Measurements from ENCODE around the gene SMIM30. TPM values are rescaled to one million over a fixed set of nuclear protein-coding genes. Genes with fewer than 3 reads are reported as not detected.

The SMIM30 gene
- total RNA-seq, 1 donor from 2014 or later, result 52.9 TPM

DNA sequence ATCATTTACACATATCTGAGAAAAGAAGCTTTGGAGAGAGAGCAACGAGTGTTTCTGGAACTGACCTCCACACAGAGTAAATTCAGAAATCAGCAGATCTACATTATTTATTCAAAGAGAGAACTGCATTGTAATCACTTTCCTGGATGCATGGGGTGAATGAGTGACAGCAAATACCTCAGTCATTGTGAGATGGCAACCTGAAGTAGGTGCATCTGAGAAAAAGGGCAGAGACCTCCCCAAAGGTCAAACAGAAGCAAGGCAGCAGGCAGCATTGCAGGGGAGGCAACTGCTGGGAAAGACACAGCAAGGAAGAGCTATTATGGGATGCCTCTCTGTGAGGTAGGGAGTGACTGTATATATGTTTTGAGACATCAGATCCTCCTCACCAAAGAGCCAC lies 26.5 kb upstream of the SMIM30 start:
- Histone ChIP-seq H3K79me2 (ENCODE audit: insufficient read depth, low read length) (no peaks in the 10 kb centered on the region), H3K4me2 (ENCODE audit: low read length) (no peak overlapping the region), H3K36me3 (ENCODE audit: insufficient read depth, low read length) (no peaks in the 10 kb centered on the region), H3K27ac (ENCODE audit: low read depth, low read length) (no peak overlapping the region), H2AFZ (ENCODE audit: low read depth, low read length) (no peak overlapping the region), H3K4me3 (ENCODE audit: insufficient read depth, low read depth, low read length) (no peak overlapping the region), H3K9ac (ENCODE audit: low read length) (no peak overlapping the region), H3K9me3 (ENCODE audit: insufficient read depth, low read depth, low read length) (no peaks in the 10 kb centered on the region), H3K27me3 (ENCODE audit: insufficient read depth, low read length) (peaks cover 2% of the 10 kb centered on the region), H3K4me1 (ENCODE audit: insufficient read depth, low read length) (no peaks in the 10 kb centered on the region), H4K20me1 (ENCODE audit: insufficient read depth, low read length) (no peaks in the 10 kb centered on the region)
- Mint-ChIP-seq H3K9me3 (ENCODE audit: unreplicated experiment) (no peaks in the 10 kb centered on the region), H3K4me3 (ENCODE audit: unreplicated experiment) (no peak overlapping the region), H3K4me1 (ENCODE audit: low read depth, unreplicated experiment) (peaks cover under 1% of the 10 kb centered on the region), H3K27me3 (ENCODE audit: low read depth, unreplicated experiment) (no peaks in the 10 kb centered on the region), H3K27ac (ENCODE audit: unreplicated experiment) (no peak overlapping the region), H3K36me3 (ENCODE audit: low read depth, unreplicated experiment) (no peaks in the 10 kb centered on the region)
- DNase-seq (ENCODE audit: low read depth), result no peak
- no peak for FAIRE-seq
- TF ChIP-seq EZH2 (IDR thresholded peaks at IDR 0.05; ENCODE audit: insufficient read depth, low read length), result no peak
- TF ChIP-seq, protein P1, sequence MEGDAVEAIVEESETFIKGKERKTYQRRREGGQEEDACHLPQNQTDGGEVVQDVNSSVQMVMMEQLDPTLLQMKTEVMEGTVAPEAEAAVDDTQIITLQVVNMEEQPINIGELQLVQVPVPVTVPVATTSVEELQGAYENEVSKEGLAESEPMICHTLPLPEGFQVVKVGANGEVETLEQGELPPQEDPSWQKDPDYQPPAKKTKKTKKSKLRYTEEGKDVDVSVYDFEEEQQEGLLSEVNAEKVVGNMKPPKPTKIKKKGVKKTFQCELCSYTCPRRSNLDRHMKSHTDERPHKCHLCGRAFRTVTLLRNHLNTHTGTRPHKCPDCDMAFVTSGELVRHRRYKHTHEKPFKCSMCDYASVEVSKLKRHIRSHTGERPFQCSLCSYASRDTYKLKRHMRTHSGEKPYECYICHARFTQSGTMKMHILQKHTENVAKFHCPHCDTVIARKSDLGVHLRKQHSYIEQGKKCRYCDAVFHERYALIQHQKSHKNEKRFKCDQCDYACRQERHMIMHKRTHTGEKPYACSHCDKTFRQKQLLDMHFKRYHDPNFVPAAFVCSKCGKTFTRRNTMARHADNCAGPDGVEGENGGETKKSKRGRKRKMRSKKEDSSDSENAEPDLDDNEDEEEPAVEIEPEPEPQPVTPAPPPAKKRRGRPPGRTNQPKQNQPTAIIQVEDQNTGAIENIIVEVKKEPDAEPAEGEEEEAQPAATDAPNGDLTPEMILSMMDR (IDR thresholded peaks at IDR 0.05; ENCODE audit: insufficient read depth, low read depth, low read length), result no peak

DNA sequence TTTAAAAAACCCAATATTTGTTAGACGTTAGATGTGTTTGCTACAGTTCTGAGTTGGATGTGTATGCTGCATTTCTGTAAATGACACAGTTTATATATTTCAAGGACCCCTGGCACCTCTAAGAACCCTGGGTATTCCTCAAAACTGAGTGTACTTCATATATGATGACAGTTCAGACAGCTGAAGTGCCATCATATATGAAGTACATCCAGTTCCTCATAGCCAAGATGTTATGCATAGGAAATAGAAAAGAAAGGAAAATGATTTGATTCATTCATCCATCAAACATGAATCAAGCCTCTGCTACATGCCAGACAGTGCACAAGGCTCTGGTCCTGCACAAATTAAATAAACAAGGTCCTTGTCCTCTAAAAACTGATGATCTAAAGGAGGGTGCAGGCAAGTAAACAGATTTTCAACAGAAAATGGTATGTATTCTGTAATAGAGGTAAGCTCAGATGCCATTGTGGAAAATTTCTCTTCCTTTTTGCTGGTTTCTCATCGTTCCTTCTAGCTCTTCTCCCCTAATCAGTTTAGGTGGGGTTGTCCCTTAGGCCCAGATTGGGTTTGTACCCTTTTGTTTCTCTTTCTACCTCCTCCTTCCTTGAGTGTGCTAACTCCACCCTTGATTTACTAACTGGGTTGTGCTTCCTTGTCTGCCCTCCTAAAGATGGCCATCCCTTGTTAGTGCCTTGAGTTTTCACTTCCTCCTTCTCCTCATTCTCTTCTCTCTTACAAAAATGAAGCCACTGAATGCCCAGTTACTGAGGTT lies 25.3 kb upstream of the SMIM30 start:
- H2AFZ ChIP-seq (ENCODE audit: low read depth, low read length), result no peak overlapping the region
- Mint-ChIP-seq H3K36me3 (ENCODE audit: low read depth, unreplicated experiment) (no peaks in the 10 kb centered on the region), H3K4me1 (ENCODE audit: low read depth, unreplicated experiment) (no peaks in the 10 kb centered on the region), H3K27ac (ENCODE audit: unreplicated experiment) (no peak overlapping the region), H3K9me3 (ENCODE audit: unreplicated experiment) (no peaks in the 10 kb centered on the region), H3K4me3 (ENCODE audit: unreplicated experiment) (no peak overlapping the region), H3K27me3 (ENCODE audit: low read depth, unreplicated experiment) (no peaks in the 10 kb centered on the region)
- no peaks in the 10 kb centered on the region for H4K20me1 ChIP-seq (ENCODE audit: insufficient read depth, low read length)
- H3K27me3 ChIP-seq (ENCODE audit: insufficient read depth, low read length), result peaks cover 2% of the 10 kb centered on the region
- DNase-seq (ENCODE audit: low read depth) (no peak), FAIRE-seq (no peak)
- no peaks in the 10 kb centered on the region for H3K36me3 ChIP-seq (ENCODE audit: insufficient read depth, low read length)
- no peaks in the 10 kb centered on the region for H3K4me1 ChIP-seq (ENCODE audit: insufficient read depth, low read length)
- no peak overlapping the region for H3K9ac ChIP-seq (ENCODE audit: low read length)
- H3K4me3 ChIP-seq (ENCODE audit: insufficient read depth, low read depth, low read length), result no peak overlapping the region
- no peak overlapping the region for H3K4me2 ChIP-seq (ENCODE audit: low read length)
- no peak for TF ChIP-seq EZH2 (IDR thresholded peaks at IDR 0.05; ENCODE audit: insufficient read depth, low read length)
- TF ChIP-seq, protein P1 (IDR thresholded peaks at IDR 0.05; ENCODE audit: insufficient read depth, low read depth, low read length), result no peak
- no peaks in the 10 kb centered on the region for H3K79me2 ChIP-seq (ENCODE audit: insufficient read depth, low read length)
- no peak overlapping the region for H3K27ac ChIP-seq (ENCODE audit: low read depth, low read length)
- no peaks in the 10 kb centered on the region for H3K9me3 ChIP-seq (ENCODE audit: insufficient read depth, low read depth, low read length)

All from astrocyte (in vitro differentiated cells and primary cell).